ENCODE results near the gene DHRS2.

DNA sequence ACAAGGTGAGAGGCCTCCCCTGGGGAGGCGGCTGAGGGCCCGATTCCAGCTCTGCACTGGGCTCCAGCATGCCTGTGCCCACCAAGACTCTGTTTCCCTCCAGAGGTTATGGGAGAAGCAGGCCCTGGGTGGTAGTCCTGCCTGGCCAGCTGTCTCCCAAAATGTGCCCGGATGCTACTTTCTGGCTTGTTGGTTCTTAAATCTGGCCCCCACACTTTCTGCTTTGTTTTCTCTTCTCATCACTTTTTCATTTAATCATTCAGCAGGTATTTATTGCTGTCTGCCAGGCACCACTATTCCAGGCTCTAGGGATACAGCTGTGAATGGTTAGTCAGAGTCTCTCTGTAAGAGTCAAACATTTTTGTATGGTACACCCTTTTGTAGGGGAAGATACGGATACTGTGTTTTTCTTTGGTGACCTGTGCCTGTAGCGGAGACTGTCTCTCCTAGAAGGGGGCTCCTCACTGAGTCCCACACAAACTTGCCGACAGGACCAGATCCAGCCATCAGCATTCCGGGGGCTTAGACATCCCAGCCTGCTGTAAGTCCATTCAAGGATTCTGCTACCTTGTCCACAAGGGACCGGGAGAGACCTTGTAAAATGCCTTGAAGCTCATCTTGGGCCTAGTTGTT lies 3.8 kb downstream of the DHRS2 start:
- TF ChIP-seq POLR2AphosphoS5 (IDR thresholded peaks at IDR 0.05; ENCODE audit: low read depth, low read length) (no peak), POLR2A (IDR thresholded peaks at IDR 0.05; ENCODE audit: low read depth, low read length) (no peak)
